Mucosa of descending colon (tissue), 3 donors: ENCODE data around the gene PGM2. TPM values are rescaled to one million over a fixed set of nuclear protein-coding genes. Genes with fewer than 3 reads are reported as not detected.
A peak's percentile ranks its signal among the peaks of the same experiment; 100 is the strongest.
"Not testable (repeated sequence)": the region's sequence is repeated elsewhere in the genome, so short reads cannot be mapped to it uniquely, and the experiment has no call there.

ENCODE experiments used
- ATAC-seq: fragments of 200-7000 bp; cut with Tn5 transposase; one replicate; pipeline ENCODE4 v1.9.1; 2020; ENCODE audit warnings: mild to moderate bottlenecking, moderate library complexity
- DNase-seq, 3 donors: peaks; one replicate each; pipeline ENCODE4 v3.0.0-alpha.2; 2020
- H3K36me3 ChIP-seq: fragments of 200-600 bp; one replicate; pipeline ENCODE4 v1.8.0; 2021; ENCODE audit warnings: low read depth, mild to moderate bottlenecking
- H3K4me1 ChIP-seq: fragments of 200-600 bp; one replicate; pipeline ENCODE4 v1.8.0; 2021; ENCODE audit warnings: low read depth, mild to moderate bottlenecking
- H3K4me3 ChIP-seq: fragments of 200-600 bp; one replicate; pipeline ENCODE4 v1.8.0; 2021; ENCODE audit warnings: mild to moderate bottlenecking
- H3K9me3 ChIP-seq: fragments of 200-600 bp; one replicate; pipeline ENCODE4 v1.8.0; 2021; ENCODE audit warnings: mild to moderate bottlenecking
- CTCF ChIP-seq: fragments of 200-600 bp; IDR thresholded peaks from one replicate; pipeline ENCODE4 v1.8.0; 2022; ENCODE audit warnings: antibody characterized with exemption, mild to moderate bottlenecking
- intact Hi-C, 2 donors: fragments of 100-400 bp; cut with DNase I in 1 of 2; cut with micrococcal nuclease in 1 of 2; formaldehyde crosslinking; loops; one replicate each; pipeline versions ENCODE4 v1.11.0 to v1.11.1; 2022; cut with DNase I, micrococcal nuclease
- long read RNA-seq, 2 donors: library from polyadenylated mRNA; unstranded; transcript quantifications; one replicate each; pipeline ENCODE4 v2.0.0, GENCODE V29; 2019 to 2021
- total RNA-seq, 3 donors: library from RNA; stranded (reverse); fragmentation: NEBNext Ultra II Directional in 2 of 3; extraction: Animal tissue kit (Norgen Biotek cat#: 25700) in 2 of 3; gene quantifications; one replicate each; pipeline versions ENCODE4 v1.2.1 to v1.2.4, GENCODE V29; 2021 to 2023
- donor health status: DM: no; HTN: no; CAD: no; lungs with moderate emphysema.
- donor health status: DM: no; HTN: no; CAD: no.
- donor health status: DM: no; HTN: yes; CAD: no.

The PGM2 gene
- total RNA-seq, result 10 to 100 TPM; 22.1 to 36.8 (median 27.4) TPM
- long read RNA-seq, donor 1, transcript PGM2-201 (14 exons, 3,264 nt), result major isoform, 20 of 29 reads
- long read RNA-seq, donor 1, partial matches to known transcripts, result 8 of 29 reads
- long read RNA-seq, donor 1, other reads (novel, unspliced or antisense), result 1 of 29 reads
- long read RNA-seq, donor 2, transcript PGM2-201 (14 exons, 3,264 nt), result major isoform, 15 of 20 reads
- long read RNA-seq, donor 2, partial matches to known transcripts, result 3 of 20 reads
- long read RNA-seq, donor 2, other reads (novel, unspliced or antisense), result 2 of 20 reads

GRCh38 chr4:37826295-37827029, at the start of gene PGM2:
Gene PGM2 (plus strand): TSS chr4:37826686. CDS start chr4:37826733, 47 bp downstream.
- intact Hi-C loops, result loop anchor here in 1 of 2 donors (10.0 kb wide), 1 partner anchor 208 kb away; no protein-coding TSS in a partner anchor
- Histone ChIP-seq H3K9me3 (no peaks in the 10 kb centered on the region), H3K4me3 (peak within 1 kb of the TSS; percentile 55), H3K36me3 (no peaks in the 10 kb centered on the region), H3K4me1 (no peaks in the 10 kb centered on the region)
- DNase-seq (peak; percentile 92 to 95 (median 93)), ATAC-seq (peak; percentile 99)
- no peak for TF ChIP-seq CTCF

GRCh38 chr4:37779896-37780295, 46.6 kb upstream of the PGM2 start:
- no peaks in the 10 kb centered on the region for H3K36me3 ChIP-seq
- DNase-seq (no peak), ATAC-seq (no peak)
- no peaks in the 10 kb centered on the region for H3K9me3 ChIP-seq
- no peaks in the 10 kb centered on the region for H3K4me1 ChIP-seq
- no peak for TF ChIP-seq CTCF
- no peak overlapping the region for H3K4me3 ChIP-seq
- intact Hi-C loops, result no loop called here

- ATAC-seq (peak; percentile 63), DNase-seq (peak in 2 of 3 donors; percentile 34 to 40)
- no peak overlapping the region for H3K4me3 ChIP-seq
- no peak for TF ChIP-seq CTCF
- no peaks in the 10 kb centered on the region for H3K36me3 ChIP-seq
- intact Hi-C loops, result no loop called here
- no peaks in the 10 kb centered on the region for H3K9me3 ChIP-seq
- no peaks in the 10 kb centered on the region for H3K4me1 ChIP-seq
Measured at GRCh38 chr4:37780444-37781130, 45.9 kb upstream of the PGM2 start.

GRCh38 chr4:37781131-37781455, 45.4 kb upstream of the PGM2 start:
- intact Hi-C loops, result no loop called here
- no peak for TF ChIP-seq CTCF
- Histone ChIP-seq H3K4me1 (no peaks in the 10 kb centered on the region), H3K9me3 (no peaks in the 10 kb centered on the region), H3K4me3 (no peak overlapping the region), H3K36me3 (no peaks in the 10 kb centered on the region)
- no peak for ATAC-seq
- DNase-seq, result no peak

GRCh38 chr4:37786267-37786666, 40.2 kb upstream of the PGM2 start:
- ATAC-seq, H3K4me1 ChIP-seq, H3K4me3 ChIP-seq, H3K36me3 ChIP-seq, DNase-seq, intact Hi-C loops, H3K9me3 ChIP-seq: not testable (repeated sequence)

GRCh38 chr4:37787883-37788460, 38.5 kb upstream of the PGM2 start:
- H3K9me3 ChIP-seq, ATAC-seq, intact Hi-C loops, DNase-seq, H3K4me1 ChIP-seq, H3K4me3 ChIP-seq, H3K36me3 ChIP-seq: not testable (repeated sequence)
